ENCODE results near the gene MAP4K1.
"Not testable (repeated sequence)": the region's sequence is repeated elsewhere in the genome, so short reads cannot be mapped to it uniquely, and the experiment has no call there.

Gene MAP4K1

DNA sequence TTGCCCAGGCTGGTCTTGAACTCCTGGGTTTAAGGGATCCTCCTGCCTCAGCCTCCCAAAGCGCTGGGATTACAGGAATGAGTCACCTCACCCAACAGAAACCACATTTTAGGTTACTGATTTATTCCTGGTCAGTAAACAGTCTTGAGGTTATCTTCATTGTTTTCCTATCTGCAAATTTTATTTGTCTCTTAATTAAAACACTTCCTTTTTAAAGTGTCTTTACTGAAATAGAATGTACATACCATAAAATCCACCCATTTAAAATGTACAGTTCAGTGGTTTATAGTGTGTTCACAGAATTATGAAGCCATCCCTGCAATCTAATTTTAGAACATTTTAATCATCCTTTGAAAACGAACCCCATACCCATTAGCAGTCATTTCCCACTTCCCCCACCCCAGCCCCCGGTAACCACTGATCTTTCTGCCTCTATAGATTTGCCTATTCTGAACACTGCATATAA, 63.0 kb downstream of the MAP4K1 start (continued):
- TF ChIP-seq OSR2 (tag by site-specific recombination; IDR thresholded peaks at IDR 0.05) = peak; percentile 54
- no peak for TF ChIP-seq YY1 (tag by site-specific recombination; IDR thresholded peaks at IDR 0.05)
- peak; percentile 35 for TF ChIP-seq FEZF1 (tag by site-specific recombination; IDR thresholded peaks at IDR 0.05)
- TF ChIP-seq ZNF394 (tag by site-specific recombination; IDR thresholded peaks at IDR 0.05; ENCODE audit: borderline replicate concordance) = no peak
- TF ChIP-seq, protein P1, sequence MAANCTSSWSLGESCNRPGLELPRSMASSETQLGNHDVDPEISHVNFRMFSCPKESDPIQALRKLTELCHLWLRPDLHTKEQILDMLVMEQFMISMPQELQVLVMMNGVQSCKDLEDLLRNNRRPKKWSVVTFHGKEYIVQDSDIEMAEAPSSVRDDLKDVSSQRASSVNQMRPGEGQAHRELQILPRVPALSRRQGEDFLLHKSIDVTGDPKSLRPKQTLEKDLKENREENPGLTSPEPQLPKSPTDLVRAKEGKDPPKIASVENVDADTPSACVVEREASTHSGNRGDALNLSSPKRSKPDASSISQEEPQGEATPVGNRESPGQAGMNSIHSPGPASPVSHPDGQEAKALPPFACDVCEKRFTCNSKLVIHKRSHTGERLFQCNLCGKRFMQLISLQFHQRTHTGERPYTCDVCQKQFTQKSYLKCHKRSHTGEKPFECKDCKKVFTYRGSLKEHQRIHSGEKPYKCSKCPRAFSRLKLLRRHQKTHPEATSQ (tag by site-specific recombination; IDR thresholded peaks at IDR 0.05) = no peak
- TF ChIP-seq GLIS1 (tag by site-specific recombination; IDR thresholded peaks at IDR 0.05) = no peak
- TF ChIP-seq KLF1 (tag by site-specific recombination; IDR thresholded peaks at IDR 0.05) = no peak
- no peak for TF ChIP-seq KLF10 (tag by site-specific recombination; IDR thresholded peaks at IDR 0.05)
- no peak for TF ChIP-seq SALL2 (tag by site-specific recombination; IDR thresholded peaks at IDR 0.05; ENCODE audit: borderline replicate concordance)
- TF ChIP-seq ZNF600 (tag by site-specific recombination; IDR thresholded peaks at IDR 0.05) = no peak
- TF ChIP-seq ZNF266 (tag by site-specific recombination; IDR thresholded peaks at IDR 0.05; ENCODE audit: low read depth) = no peak
- no peak for TF ChIP-seq ZNF24 (tag by site-specific recombination; IDR thresholded peaks at IDR 0.05)
- TF ChIP-seq ZBTB48 (tag by site-specific recombination; IDR thresholded peaks at IDR 0.05) = no peak
- TF ChIP-seq, protein P2, sequence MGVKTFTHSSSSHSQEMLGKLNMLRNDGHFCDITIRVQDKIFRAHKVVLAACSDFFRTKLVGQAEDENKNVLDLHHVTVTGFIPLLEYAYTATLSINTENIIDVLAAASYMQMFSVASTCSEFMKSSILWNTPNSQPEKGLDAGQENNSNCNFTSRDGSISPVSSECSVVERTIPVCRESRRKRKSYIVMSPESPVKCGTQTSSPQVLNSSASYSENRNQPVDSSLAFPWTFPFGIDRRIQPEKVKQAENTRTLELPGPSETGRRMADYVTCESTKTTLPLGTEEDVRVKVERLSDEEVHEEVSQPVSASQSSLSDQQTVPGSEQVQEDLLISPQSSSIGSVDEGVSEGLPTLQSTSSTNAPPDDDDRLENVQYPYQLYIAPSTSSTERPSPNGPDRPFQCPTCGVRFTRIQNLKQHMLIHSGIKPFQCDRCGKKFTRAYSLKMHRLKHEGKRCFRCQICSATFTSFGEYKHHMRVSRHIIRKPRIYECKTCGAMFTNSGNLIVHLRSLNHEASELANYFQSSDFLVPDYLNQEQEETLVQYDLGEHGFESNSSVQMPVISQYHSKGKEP (tag by site-specific recombination; IDR thresholded peaks at IDR 0.05) = peak; percentile 21; the same call in 1 of the 2 replicates
- TF ChIP-seq KLF9 (tag by site-specific recombination; IDR thresholded peaks at IDR 0.05; ENCODE audit: low read depth) = no peak
- TF ChIP-seq ZFP69B (tag by site-specific recombination; IDR thresholded peaks at IDR 0.05) = no peak
- no peak for TF ChIP-seq HOXD13 (CRISPR knock-in tag; IDR thresholded peaks at IDR 0.05; ENCODE audit: borderline replicate concordance)
- TF ChIP-seq ZNF37A (tag by site-specific recombination; IDR thresholded peaks at IDR 0.05) = no peak

DNA sequence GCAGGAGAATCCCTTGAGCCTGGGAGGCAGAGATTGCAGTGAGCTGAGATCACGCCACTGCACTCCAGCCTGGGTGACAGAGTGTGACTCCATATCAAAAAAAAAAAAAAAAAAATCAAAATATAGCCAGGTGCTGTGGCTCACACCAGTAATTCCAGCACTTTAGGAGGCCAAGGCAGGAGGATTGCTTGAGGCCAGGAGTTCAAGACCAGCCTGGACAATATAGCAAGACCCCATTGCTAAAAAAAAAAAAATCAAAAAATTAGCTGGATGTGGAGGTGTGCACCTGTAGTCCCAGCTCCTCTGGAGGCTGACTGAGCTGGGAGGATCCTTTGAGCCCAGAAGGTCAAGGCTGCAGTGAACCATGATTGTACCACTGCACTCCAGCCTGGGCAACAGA, 64.5 kb downstream of the MAP4K1 start:
- TF ChIP-seq ZNF121 (tag by site-specific recombination; IDR thresholded peaks at IDR 0.05) = peak; percentile 90
- POLR2A ChIA-PET; H3K36me3 ChIP-seq (ENCODE audit: control insufficient read depth in 2 of 2, insufficient read depth in 1 of 2, low read length in 2 of 2); H3K4me3 ChIP-seq (ENCODE audit: low read depth, low read length); H3K27ac ChIP-seq (ENCODE audit: extremely low read depth, low read depth, low read length); H3K9me3 ChIP-seq (ENCODE audit: control insufficient read depth, insufficient read depth, low read depth, low read length): not testable (repeated sequence)
- H3K4me1 ChIP-seq (ENCODE audit: control insufficient read depth, insufficient read depth, low read length) = peaks cover 13% of the 10 kb centered on the region
- CTCF ChIA-PET = interaction anchor here (0.6 to 1.4 kb wide), 6 partner anchors 9 to 177 kb away, joined by 3 to 11 read pairs (median 4); no protein-coding TSS in a partner anchor

DNA sequence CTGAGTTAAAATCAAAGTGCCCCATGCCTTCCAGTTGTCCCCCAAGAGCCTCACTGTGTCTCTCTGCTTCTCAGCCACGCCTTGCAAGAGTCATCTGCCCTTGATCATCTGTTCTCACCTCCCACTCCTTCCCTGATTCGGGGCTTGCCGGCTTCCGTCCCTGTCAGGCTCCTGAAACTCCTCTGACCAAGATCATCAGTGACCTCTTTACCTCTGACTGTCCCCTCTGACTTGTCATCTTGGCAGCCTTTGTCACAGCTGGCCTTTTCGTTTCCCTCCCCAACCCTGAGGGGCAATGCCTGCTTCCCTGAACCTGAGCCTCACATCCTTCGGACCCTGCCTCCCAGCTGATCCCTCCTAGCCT, 66.3 kb downstream of the MAP4K1 start:
- Histone ChIP-seq H3K4me1 (ENCODE audit: control insufficient read depth, insufficient read depth, low read length) (peaks cover 10% of the 10 kb centered on the region), H3K36me3 (ENCODE audit: control insufficient read depth in 2 of 2, insufficient read depth in 1 of 2, low read length in 2 of 2) (no peaks in the 10 kb centered on the region; a peak in 1 of 3 replicates), H3K4me3 (ENCODE audit: low read depth, low read length) (no peak overlapping the region), H3K9me3 (ENCODE audit: control insufficient read depth, insufficient read depth, low read depth, low read length) (no peaks in the 10 kb centered on the region), H3K27ac (ENCODE audit: extremely low read depth, low read depth, low read length) (no peak overlapping the region)
- ChIA-PET CTCF (interaction anchor here (0.6 to 1.6 kb wide), 4 partner anchors 10 to 112 kb away, joined by 3 to 6 read pairs (median 6); no protein-coding TSS in a partner anchor), POLR2A (no interaction called here)
- no peak for TF ChIP-seq ZNF23 (tag by site-specific recombination; IDR thresholded peaks at IDR 0.05; ENCODE audit: borderline replicate concordance)
- 0 out of 2 replicates have a peak, but pooled peaks have one; percentile 9 for TF ChIP-seq ZFHX2 (tag by site-specific recombination; conservative IDR thresholded peaks at IDR 0.05)
- TF ChIP-seq ZNF776 (tag by site-specific recombination; IDR thresholded peaks at IDR 0.05; ENCODE audit: borderline replicate concordance) = no peak
- 0 out of 2 replicates have a peak, but pooled peaks have one; percentile 20 for TF ChIP-seq YY2 (tag by site-specific recombination; IDR thresholded peaks at IDR 0.05)
- no peak for TF ChIP-seq KLF16 (tag by site-specific recombination; IDR thresholded peaks at IDR 0.05)
- TF ChIP-seq, protein P3, sequence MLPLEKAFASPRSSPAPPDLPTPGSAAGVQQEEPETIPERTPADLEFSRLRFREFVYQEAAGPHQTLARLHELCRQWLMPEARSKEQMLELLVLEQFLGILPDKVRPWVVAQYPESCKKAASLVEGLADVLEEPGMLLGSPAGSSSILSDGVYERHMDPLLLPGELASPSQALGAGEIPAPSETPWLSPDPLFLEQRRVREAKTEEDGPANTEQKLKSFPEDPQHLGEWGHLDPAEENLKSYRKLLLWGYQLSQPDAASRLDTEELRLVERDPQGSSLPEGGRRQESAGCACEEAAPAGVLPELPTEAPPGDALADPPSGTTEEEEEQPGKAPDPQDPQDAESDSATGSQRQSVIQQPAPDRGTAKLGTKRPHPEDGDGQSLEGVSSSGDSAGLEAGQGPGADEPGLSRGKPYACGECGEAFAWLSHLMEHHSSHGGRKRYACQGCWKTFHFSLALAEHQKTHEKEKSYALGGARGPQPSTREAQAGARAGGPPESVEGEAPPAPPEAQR (tag by site-specific recombination; IDR thresholded peaks at IDR 0.05) = no peak
